GM23338 (cell line): ENCODE data around the gene PANK1. TPM values are rescaled to one million over a fixed set of nuclear protein-coding genes. Genes with fewer than 3 reads are reported as not detected.

Experiments used
- ATAC-seq: fragments of 200-7000 bp; cut with Tn5 transposase; 3 replicates; pipeline ENCODE4 v1.9.1; 2020
- DNase-seq: peaks from one replicate; pipeline ENCODE4 v3.0.0-alpha.2; 2015; ENCODE audit warnings: low spot score
- H2AFZ ChIP-seq: fragments of 200-600 bp; sonication (generic); 2 replicates; pipeline ENCODE4 v1.8.0; 2016; ENCODE audit warnings: antibody characterized with exemption, mild to moderate bottlenecking, moderate library complexity
- H3F3A ChIP-seq: fragments of 200-600 bp; sonication (generic); replicated peaks from 2 replicates; pipeline ENCODE4 v1.8.0; 2017; ENCODE audit warnings: antibody characterized with exemption, mixed run types, low read depth
- H3K27ac ChIP-seq: fragments of 200-600 bp; sonication (generic); 2 replicates; pipeline ENCODE4 v1.6.1; 2016; ENCODE audit warnings: low read depth
- H3K27me3 ChIP-seq: fragments of 200-600 bp; sonication (generic); 2 replicates; pipeline ENCODE4 v1.8.0; 2016; ENCODE audit warnings: mild to moderate bottlenecking, mixed run types, moderate library complexity; ENCODE audit not compliant: insufficient read depth
- H3K36me3 ChIP-seq: fragments of 200-600 bp; sonication (generic); 2 replicates; pipeline ENCODE4 v1.8.0; 2016; ENCODE audit warnings: mild to moderate bottlenecking; ENCODE audit not compliant: insufficient read depth
- H3K4me1 ChIP-seq: fragments of 200-600 bp; sonication (generic); 2 replicates; pipeline ENCODE4 v1.8.0; 2016; ENCODE audit warnings: mild to moderate bottlenecking, moderate library complexity; ENCODE audit not compliant: insufficient read depth
- H3K4me2 ChIP-seq: fragments of 200-600 bp; sonication (generic); 2 replicates; pipeline ENCODE4 v1.7.1; 2017; ENCODE audit warnings: mixed run types
- H3K4me3 ChIP-seq: fragments of 200-600 bp; sonication (generic); 2 replicates; pipeline ENCODE4 v1.6.1; 2016; ENCODE audit warnings: mixed run types
- H3K79me2 ChIP-seq: fragments of 200-600 bp; sonication (generic); replicated peaks from 2 replicates; pipeline ENCODE4 v1.8.0; 2017; ENCODE audit warnings: mild to moderate bottlenecking; ENCODE audit not compliant: insufficient read depth
- H3K9me2 ChIP-seq: fragments of 200-600 bp; sonication (generic); 2 replicates; pipeline ENCODE4 v1.8.0; 2017; ENCODE audit not compliant: insufficient read depth
- H4K20me1 ChIP-seq: fragments of 200-600 bp; sonication (generic); replicated peaks from 2 replicates; pipeline ENCODE4 v1.8.0; 2017; ENCODE audit warnings: mild to moderate bottlenecking; ENCODE audit not compliant: insufficient read depth
- H3K27ac Mint-ChIP-seq: 2 replicates; pipeline ENCODE4 v1.8.0; 2020; ENCODE audit warnings: inconsistent platforms, mild to moderate bottlenecking, moderate library complexity, mixed read lengths
- H3K27me3 Mint-ChIP-seq: 3 replicates; pipeline ENCODE4 v1.8.0; 2022; ENCODE audit warnings: low read depth, mild to moderate bottlenecking, moderate library complexity, mixed read lengths, inconsistent platforms; ENCODE audit not compliant: insufficient read depth, poor library complexity
- H3K36me3 Mint-ChIP-seq: 3 replicates; pipeline ENCODE4 v1.8.0; 2021; ENCODE audit warnings: low read depth, mild to moderate bottlenecking, inconsistent platforms, moderate library complexity, mixed read lengths
- H3K4me1 Mint-ChIP-seq: 3 replicates; pipeline ENCODE4 v1.8.0; 2020; ENCODE audit warnings: mild to moderate bottlenecking, inconsistent platforms, mixed read lengths
- H3K4me3 Mint-ChIP-seq: 3 replicates; pipeline ENCODE4 v1.8.0; 2021; ENCODE audit warnings: moderate library complexity, mild to moderate bottlenecking, inconsistent platforms, mixed read lengths
- H3K9me3 Mint-ChIP-seq: 3 replicates; pipeline ENCODE4 v1.8.0; 2020; ENCODE audit warnings: moderate library complexity, mild to moderate bottlenecking, inconsistent platforms, mixed read lengths
- CREB1 ChIP-seq: fragments of 250-450 bp; sonication (Bioruptor Pico); IDR thresholded peaks from 2 replicates; pipeline ENCODE4 v1.5.0; 2020; ENCODE audit warnings: low read depth, mild to moderate bottlenecking, moderate library complexity
- CTCF ChIP-seq, 2 experiments: fragments of 200-600 bp in 1 of 2; sonication (generic) in 1 of 2; conservative IDR thresholded peaks; 2 replicates each; pipeline versions ENCODE4 v1.5.1 to v1.6.1; 2016 to 2017; ENCODE audit warnings: antibody characterized with exemption in 2 of 2, low read depth in 2 of 2, mild to moderate bottlenecking in 2 of 2, moderate library complexity in 1 of 2
- EZH2phosphoT487 ChIP-seq: fragments of 200-600 bp; sonication (generic); IDR thresholded peaks from one replicate; pipeline ENCODE4 v1.8.1; 2018; ENCODE audit warnings: antibody characterized with exemption; ENCODE audit not compliant: unreplicated experiment
- JUNB ChIP-seq: IDR thresholded peaks from one replicate; pipeline ENCODE4 v1.6.1; 2016; ENCODE audit warnings: antibody characterized with exemption; ENCODE audit not compliant: unreplicated experiment
- NANOG ChIP-seq: IDR thresholded peaks from 2 replicates; pipeline ENCODE4 v1.6.1; 2016; ENCODE audit warnings: antibody characterized with exemption, borderline replicate concordance
- POLR2AphosphoS5 ChIP-seq: IDR thresholded peaks from 2 replicates; pipeline ENCODE4 v1.6.1; 2016; ENCODE audit warnings: antibody characterized with exemption, low read depth
- REST ChIP-seq: IDR thresholded peaks from one replicate; pipeline ENCODE4 v1.6.1; 2018; ENCODE audit warnings: antibody characterized with exemption; ENCODE audit not compliant: unreplicated experiment
- STAT1 ChIP-seq: IDR thresholded peaks from one replicate; pipeline ENCODE4 v1.6.1; 2016; ENCODE audit warnings: antibody characterized with exemption; ENCODE audit not compliant: unreplicated experiment
- ZNF114 ChIP-seq: fragments of 250-450 bp; sonication (Bioruptor Pico); IDR thresholded peaks from 2 replicates; pipeline ENCODE4 v1.5.0; 2020; ENCODE audit warnings: mild to moderate bottlenecking, moderate library complexity
- ZNF331 ChIP-seq: fragments of 250-450 bp; sonication (Bioruptor Pico); IDR thresholded peaks from 2 replicates; pipeline ENCODE4 v1.5.0; 2020; ENCODE audit warnings: low read depth, mild to moderate bottlenecking, moderate library complexity
- polyA plus RNA-seq: library from polyadenylated mRNA; unstranded; fragments of >200 nt; fragmentation: Nextera tagmentation; extraction: Ambion mirVana; gene quantifications from 2 replicates; pipeline ENCODE4 v1.2.1, GENCODE V29; 2016
- total RNA-seq: library from RNA; depleted of rRNA; stranded (reverse); fragments of >200 nt; shearing (Covaris generic); gene quantifications from 2 replicates; pipeline ENCODE4 v1.2.3, GENCODE V29; 2014

Gene PANK1
- total and polyA plus RNA-seq, 2 experiments from 2014 or later, result 15.2 to 44.7 TPM

DNA sequence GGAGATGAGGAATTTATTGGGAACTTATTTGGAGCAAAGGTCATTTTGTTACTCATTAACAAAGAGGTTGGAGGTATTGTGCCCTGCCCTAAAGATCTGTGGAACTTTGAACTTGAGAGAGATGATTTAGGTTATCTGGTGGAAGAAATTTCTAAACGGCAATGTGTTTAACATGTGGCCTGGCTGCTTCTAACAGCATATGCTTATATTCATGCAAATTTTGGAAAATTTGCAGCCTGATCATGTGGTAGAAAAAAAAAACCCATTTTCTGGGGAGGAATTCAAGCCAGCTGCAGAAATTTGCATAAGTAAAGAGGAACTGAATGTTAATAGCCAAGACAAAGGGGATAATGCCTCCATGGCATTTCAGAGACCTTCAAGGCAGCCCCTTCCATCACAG is 10.7 kb upstream of the PANK1 start:
- Mint-ChIP-seq H3K9me3 (peaks cover 24% of the 10 kb centered on the region), H3K4me3 (no peak overlapping the region; the same call in 2 of the 3 replicates), H3K4me1 (peaks cover 11% of the 10 kb centered on the region), H3K27me3 (peaks cover 2% of the 10 kb centered on the region), H3K36me3 (peaks cover 28% of the 10 kb centered on the region), H3K27ac (no peak overlapping the region)
- Histone ChIP-seq H3K4me2 (no peak overlapping the region), H3K4me3 (no peak overlapping the region), H3K4me1 (no peaks in the 10 kb centered on the region), H3K36me3 (no peaks in the 10 kb centered on the region), H3K27me3 (no peaks in the 10 kb centered on the region), H4K20me1 (no peaks in the 10 kb centered on the region), H3K79me2 (no peaks in the 10 kb centered on the region), H3K27ac (no peak overlapping the region), H3K9me2 (no peaks in the 10 kb centered on the region), H3F3A (no peaks in the 10 kb centered on the region), H2AFZ (no peak overlapping the region)
- TF ChIP-seq REST, result no peak
- TF ChIP-seq ZNF114 (CRISPR knock-in tag), result no peak
- no peak for TF ChIP-seq NANOG
- TF ChIP-seq CREB1, result no peak
- no peak for TF ChIP-seq ZNF331
- no peak for TF ChIP-seq EZH2phosphoT487
- TF ChIP-seq CTCF (conservative IDR thresholded peaks at IDR 0.05; ENCODE audit: low read depth in 2 of 2), result no peak
- DNase-seq (no peak), ATAC-seq (no peak)

GRCh38 chr10:89653410-89653869 is 8.4 kb upstream of the PANK1 start:
- Histone ChIP-seq H3K4me2 (no peak overlapping the region), H3K4me1 (no peaks in the 10 kb centered on the region), H3K9me2 (no peaks in the 10 kb centered on the region; the same call in 1 of the 2 replicates), H3K4me3 (no peak overlapping the region), H3K79me2 (no peaks in the 10 kb centered on the region), H3K27me3 (no peaks in the 10 kb centered on the region), H2AFZ (no peak overlapping the region), H4K20me1 (no peaks in the 10 kb centered on the region), H3K36me3 (no peaks in the 10 kb centered on the region), H3K27ac (no peak overlapping the region), H3F3A (no peaks in the 10 kb centered on the region)
- Mint-ChIP-seq H3K27me3 (peaks cover 2% of the 10 kb centered on the region), H3K36me3 (peaks cover 34% of the 10 kb centered on the region), H3K27ac (no peak overlapping the region), H3K4me1 (peaks cover 16% of the 10 kb centered on the region), H3K9me3 (peaks cover 33% of the 10 kb centered on the region), H3K4me3 (no peak overlapping the region)
- ATAC-seq, result no peak
- no peak for DNase-seq
- TF ChIP-seq JUNB (no peak), CTCF (conservative IDR thresholded peaks at IDR 0.05; ENCODE audit: low read depth in 2 of 2) (no peak), CREB1 (no peak), NANOG (no peak), ZNF331 (no peak), REST (no peak), POLR2AphosphoS5 (no peak), STAT1 (no peak)
